ENCODE results near the gene POU2AF2.

DNA sequence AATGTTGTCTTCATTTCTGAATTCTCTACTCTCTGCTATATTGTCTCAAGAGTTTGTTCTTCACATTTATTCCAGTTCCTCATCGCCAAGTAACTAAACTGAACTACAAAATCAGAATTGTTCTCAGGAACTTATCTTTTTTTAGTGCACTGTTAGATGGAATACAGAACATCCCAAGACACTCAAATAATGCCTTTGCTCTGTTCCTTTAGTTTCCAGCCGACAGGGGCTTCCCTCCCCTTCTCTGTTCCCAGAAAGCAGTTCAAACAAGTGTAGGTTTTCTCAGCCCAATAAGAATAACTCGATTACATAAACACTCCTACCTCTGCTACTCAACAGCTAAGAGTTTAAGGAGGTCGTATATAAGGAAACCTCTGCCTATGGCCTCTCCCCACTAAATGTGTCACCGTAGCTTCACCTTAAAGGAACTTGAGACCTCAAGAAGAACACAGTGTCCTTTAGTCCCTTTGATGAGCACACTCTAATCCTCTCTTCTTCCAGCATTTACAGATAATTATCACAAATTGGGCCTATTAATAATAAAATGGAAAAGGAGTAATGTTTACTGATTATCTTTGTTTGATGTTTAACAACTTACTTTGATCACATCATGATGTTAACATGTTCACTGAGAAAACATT lies 59.8 kb downstream of the POU2AF2 start:
- TF ChIP-seq, protein P1, sequence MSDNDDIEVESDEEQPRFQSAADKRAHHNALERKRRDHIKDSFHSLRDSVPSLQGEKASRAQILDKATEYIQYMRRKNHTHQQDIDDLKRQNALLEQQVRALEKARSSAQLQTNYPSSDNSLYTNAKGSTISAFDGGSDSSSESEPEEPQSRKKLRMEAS (IDR thresholded peaks at IDR 0.05): no peak
- TF ChIP-seq TAF1 (IDR thresholded peaks at IDR 0.05; ENCODE audit: low read depth): no peak
- TF ChIP-seq RAD21 (IDR thresholded peaks at IDR 0.05; ENCODE audit: low read depth): no peak
- TF ChIP-seq, protein P2, sequence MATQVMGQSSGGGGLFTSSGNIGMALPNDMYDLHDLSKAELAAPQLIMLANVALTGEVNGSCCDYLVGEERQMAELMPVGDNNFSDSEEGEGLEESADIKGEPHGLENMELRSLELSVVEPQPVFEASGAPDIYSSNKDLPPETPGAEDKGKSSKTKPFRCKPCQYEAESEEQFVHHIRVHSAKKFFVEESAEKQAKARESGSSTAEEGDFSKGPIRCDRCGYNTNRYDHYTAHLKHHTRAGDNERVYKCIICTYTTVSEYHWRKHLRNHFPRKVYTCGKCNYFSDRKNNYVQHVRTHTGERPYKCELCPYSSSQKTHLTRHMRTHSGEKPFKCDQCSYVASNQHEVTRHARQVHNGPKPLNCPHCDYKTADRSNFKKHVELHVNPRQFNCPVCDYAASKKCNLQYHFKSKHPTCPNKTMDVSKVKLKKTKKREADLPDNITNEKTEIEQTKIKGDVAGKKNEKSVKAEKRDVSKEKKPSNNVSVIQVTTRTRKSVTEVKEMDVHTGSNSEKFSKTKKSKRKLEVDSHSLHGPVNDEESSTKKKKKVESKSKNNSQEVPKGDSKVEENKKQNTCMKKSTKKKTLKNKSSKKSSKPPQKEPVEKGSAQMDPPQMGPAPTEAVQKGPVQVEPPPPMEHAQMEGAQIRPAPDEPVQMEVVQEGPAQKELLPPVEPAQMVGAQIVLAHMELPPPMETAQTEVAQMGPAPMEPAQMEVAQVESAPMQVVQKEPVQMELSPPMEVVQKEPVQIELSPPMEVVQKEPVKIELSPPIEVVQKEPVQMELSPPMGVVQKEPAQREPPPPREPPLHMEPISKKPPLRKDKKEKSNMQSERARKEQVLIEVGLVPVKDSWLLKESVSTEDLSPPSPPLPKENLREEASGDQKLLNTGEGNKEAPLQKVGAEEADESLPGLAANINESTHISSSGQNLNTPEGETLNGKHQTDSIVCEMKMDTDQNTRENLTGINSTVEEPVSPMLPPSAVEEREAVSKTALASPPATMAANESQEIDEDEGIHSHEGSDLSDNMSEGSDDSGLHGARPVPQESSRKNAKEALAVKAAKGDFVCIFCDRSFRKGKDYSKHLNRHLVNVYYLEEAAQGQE (IDR thresholded peaks at IDR 0.05; ENCODE audit: low read depth): no peak
- TF ChIP-seq, protein P3, sequence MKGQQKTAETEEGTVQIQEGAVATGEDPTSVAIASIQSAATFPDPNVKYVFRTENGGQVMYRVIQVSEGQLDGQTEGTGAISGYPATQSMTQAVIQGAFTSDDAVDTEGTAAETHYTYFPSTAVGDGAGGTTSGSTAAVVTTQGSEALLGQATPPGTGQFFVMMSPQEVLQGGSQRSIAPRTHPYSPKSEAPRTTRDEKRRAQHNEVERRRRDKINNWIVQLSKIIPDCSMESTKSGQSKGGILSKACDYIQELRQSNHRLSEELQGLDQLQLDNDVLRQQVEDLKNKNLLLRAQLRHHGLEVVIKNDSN (IDR thresholded peaks at IDR 0.05): no peak
- TF ChIP-seq EP300 (IDR thresholded peaks at IDR 0.05; ENCODE audit: borderline replicate concordance): no peak
- TF ChIP-seq FOXM1 (IDR thresholded peaks at IDR 0.05; ENCODE audit: borderline replicate concordance, low read depth): no peak
- TF ChIP-seq EGR1 (IDR thresholded peaks at IDR 0.05): no peak
- TF ChIP-seq TEAD4 (IDR thresholded peaks at IDR 0.05): no peak
- no peak for TF ChIP-seq CREB1 (IDR thresholded peaks at IDR 0.05; ENCODE audit: low read depth)
- TF ChIP-seq YY1 (IDR thresholded peaks at IDR 0.05; ENCODE audit: low read depth): no peak
- no peak for TF ChIP-seq NFIC (IDR thresholded peaks at IDR 0.05)
